Thyroid gland (tissue), 4 donors: ENCODE measurements around the gene EPHA5. TPM values are rescaled to one million over a fixed set of nuclear protein-coding genes. Genes with fewer than 3 reads are reported as not detected.

Experiments
- DNase-seq, 2 donors: peaks; one replicate each; pipeline ENCODE4 v3.0.0-alpha.2; 2019
- H3K27ac ChIP-seq, 3 donors: fragments of 200-600 bp; sonication (generic); 1 replicate in 2 of 3; 2 replicates in 1 of 3; pipeline ENCODE4 v1.5.1; 2016 to 2019; ENCODE audit warnings: mild to moderate bottlenecking in 1 of 3, moderate library complexity in 1 of 3
- H3K27me3 ChIP-seq: fragments of 200-600 bp; sonication (generic); one replicate; pipeline ENCODE4 v1.5.1; 2019
- H3K36me3 ChIP-seq, 2 donors: fragments of 200-600 bp; sonication (generic); one replicate each; pipeline ENCODE4 v1.5.1; 2016 to 2019
- H3K4me1 ChIP-seq, 2 donors: fragments of 200-600 bp; sonication (generic); one replicate each; pipeline ENCODE4 v1.5.1; 2017 to 2019
- H3K4me3 ChIP-seq, 3 donors: fragments of 200-600 bp; sonication (generic); replicated peaks in 1 of 3; 1 replicate in 2 of 3; 2 replicates in 1 of 3; pipeline ENCODE4 v1.5.1; 2016; ENCODE audit warnings: mild to moderate bottlenecking in 1 of 3
- H3K9me3 ChIP-seq: fragments of 200-600 bp; sonication (generic); one replicate; pipeline ENCODE4 v1.5.1; 2017
- POLR2A ChIP-seq, 2 donors: fragments of 450-650 bp; IDR thresholded peaks; one replicate each; pipeline ENCODE4 v1.6.1; 2017; ENCODE audit warnings: antibody characterized with exemption in 2 of 2, mild to moderate bottlenecking in 2 of 2, moderate library complexity in 1 of 2
- WGBS, 2 donors: methylation state at CpG; one replicate each; pipeline ENCODE4 v1.1.5; 2017; 5-methylcytosine and 5-hydroxymethylcytosine counted together
- intact Hi-C: fragments of 100-400 bp; cut with DNase I; formaldehyde crosslinking; loops from one replicate; pipeline ENCODE4 v1.15.1; 2023
- total RNA-seq, 4 donors: library from RNA; depleted of rRNA; stranded (reverse); fragments of >200 nt; gene quantifications; one replicate each; pipeline ENCODE4 v1.2.3, GENCODE V29; 2016
- TF ChIP-seq, protein P1 (sequence below), 6 experiments: fragments of 200-600 bp in 3 of 6; fragments of 450-650 bp in 3 of 6; sonication (generic) in 3 of 6; IDR thresholded peaks; one replicate each; pipeline ENCODE4 v1.5.1; 2016 to 2019; ENCODE audit warnings: antibody characterized with exemption in 6 of 6, mild to moderate bottlenecking in 2 of 6, inconsistent platforms in 1 of 6, moderate library complexity in 1 of 6

EPHA5 gene
- total RNA-seq, 4 donors from 2014 or later = 1.5 to 5.4 (median 4.7) TPM

- Histone ChIP-seq H3K27me3 (no peaks in the 10 kb centered on the region), H3K9me3 (no peaks in the 10 kb centered on the region), H3K36me3 (no peaks in the 10 kb centered on the region), H3K4me3 (no peak overlapping the region), H3K27ac (peak overlapping the region in 1 of 3 donors; percentile 19), H3K4me1 (peaks cover 0 to 9% of the 10 kb centered on the region in 2 donors)
- 51 to 59% methylated on average over 6 of the region's 6 CpGs for WGBS, 2 donors
- intact Hi-C loops = no loop called here
- no peak for DNase-seq
- TF ChIP-seq, protein P1, sequence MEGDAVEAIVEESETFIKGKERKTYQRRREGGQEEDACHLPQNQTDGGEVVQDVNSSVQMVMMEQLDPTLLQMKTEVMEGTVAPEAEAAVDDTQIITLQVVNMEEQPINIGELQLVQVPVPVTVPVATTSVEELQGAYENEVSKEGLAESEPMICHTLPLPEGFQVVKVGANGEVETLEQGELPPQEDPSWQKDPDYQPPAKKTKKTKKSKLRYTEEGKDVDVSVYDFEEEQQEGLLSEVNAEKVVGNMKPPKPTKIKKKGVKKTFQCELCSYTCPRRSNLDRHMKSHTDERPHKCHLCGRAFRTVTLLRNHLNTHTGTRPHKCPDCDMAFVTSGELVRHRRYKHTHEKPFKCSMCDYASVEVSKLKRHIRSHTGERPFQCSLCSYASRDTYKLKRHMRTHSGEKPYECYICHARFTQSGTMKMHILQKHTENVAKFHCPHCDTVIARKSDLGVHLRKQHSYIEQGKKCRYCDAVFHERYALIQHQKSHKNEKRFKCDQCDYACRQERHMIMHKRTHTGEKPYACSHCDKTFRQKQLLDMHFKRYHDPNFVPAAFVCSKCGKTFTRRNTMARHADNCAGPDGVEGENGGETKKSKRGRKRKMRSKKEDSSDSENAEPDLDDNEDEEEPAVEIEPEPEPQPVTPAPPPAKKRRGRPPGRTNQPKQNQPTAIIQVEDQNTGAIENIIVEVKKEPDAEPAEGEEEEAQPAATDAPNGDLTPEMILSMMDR (IDR thresholded peaks at IDR 0.05) = no peak
- no peak for TF ChIP-seq POLR2A (IDR thresholded peaks at IDR 0.05)
These were observed 16.4 kb downstream of the EPHA5 start for GRCh38 chr4:65653740-65654361.

GRCh38 chr4:65651751-65652150 lies 18.5 kb downstream of the EPHA5 start:
- H3K4me1 ChIP-seq = no peaks in the 10 kb centered on the region
- DNase-seq = no peak
- intact Hi-C loops = no loop called here
- no peaks in the 10 kb centered on the region for H3K36me3 ChIP-seq
- H3K27ac ChIP-seq = no peak overlapping the region
- TF ChIP-seq POLR2A (IDR thresholded peaks at IDR 0.05) = no peak
- TF ChIP-seq, protein P1 (IDR thresholded peaks at IDR 0.05) = no peak
- no peak overlapping the region for H3K4me3 ChIP-seq
- whole genome bisulfite sequencing, 2 donors = 79 to 91% methylated on average over 3 of the region's 3 CpGs
- no peaks in the 10 kb centered on the region for H3K27me3 ChIP-seq
- H3K9me3 ChIP-seq = no peaks in the 10 kb centered on the region

DNA sequence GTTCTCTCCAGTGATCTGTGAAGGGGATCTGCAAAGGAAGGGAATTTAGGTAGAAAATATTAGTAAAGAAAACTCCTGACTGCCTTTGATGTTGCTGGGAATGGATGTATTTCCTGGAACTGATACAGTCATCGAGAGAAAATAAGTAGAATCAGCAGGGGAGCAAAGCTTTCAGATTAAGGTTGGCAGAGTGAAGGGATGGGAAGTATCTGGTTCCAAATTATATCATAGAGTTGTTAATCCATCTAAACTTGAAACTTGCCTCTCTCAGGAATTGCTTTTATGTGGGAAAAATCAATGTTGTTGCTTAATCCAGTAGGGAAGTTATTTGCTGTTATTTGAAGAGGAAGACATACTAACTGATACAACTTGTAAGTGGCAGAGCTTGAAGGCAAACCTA lies 19.3 kb downstream of the EPHA5 start:
- no peak for DNase-seq
- no peaks in the 10 kb centered on the region for H3K27me3 ChIP-seq
- H3K4me3 ChIP-seq = no peak overlapping the region
- H3K36me3 ChIP-seq = no peaks in the 10 kb centered on the region
- TF ChIP-seq, protein P1 (IDR thresholded peaks at IDR 0.05) = no peak
- no peak for TF ChIP-seq POLR2A (IDR thresholded peaks at IDR 0.05)
- no peaks in the 10 kb centered on the region for H3K4me1 ChIP-seq
- intact Hi-C loops = no loop called here
- WGBS, 2 donors = 40 to 62% methylated on average over 1 of the region's 1 CpG
- H3K9me3 ChIP-seq = no peaks in the 10 kb centered on the region
- H3K27ac ChIP-seq = no peak overlapping the region

GRCh38 chr4:65646136-65646535 lies 24.2 kb downstream of the EPHA5 start:
- TF ChIP-seq, protein P1 (IDR thresholded peaks at IDR 0.05) = no peak
- TF ChIP-seq POLR2A (IDR thresholded peaks at IDR 0.05) = no peak
- intact Hi-C loops = no loop called here
- Histone ChIP-seq H3K9me3 (no peaks in the 10 kb centered on the region), H3K27ac (no peak overlapping the region), H3K4me1 (no peaks in the 10 kb centered on the region), H3K4me3 (no peak overlapping the region), H3K36me3 (no peaks in the 10 kb centered on the region), H3K27me3 (no peaks in the 10 kb centered on the region)
- DNase-seq = no peak
- WGBS, 2 donors = 93 to 94% methylated on average over 1 of the region's 1 CpG

DNA sequence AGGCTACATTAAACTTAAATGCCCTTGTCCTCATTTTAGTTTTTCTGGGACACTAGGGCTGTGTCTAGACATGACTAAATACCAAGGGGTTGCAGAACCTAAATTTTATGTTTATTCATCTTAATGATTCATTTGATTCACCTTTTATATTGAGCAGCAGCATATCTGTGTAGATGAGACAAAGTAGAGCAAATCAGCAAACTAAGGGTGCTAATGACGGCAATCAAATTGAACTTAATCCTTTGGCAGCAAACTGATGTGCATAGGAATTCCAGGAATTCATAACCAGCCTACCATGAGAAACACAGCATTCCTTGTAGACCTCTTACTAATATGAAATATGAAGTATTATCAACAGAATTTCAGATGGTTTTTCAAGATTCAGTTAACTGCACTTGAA lies 25.1 kb downstream of the EPHA5 start:
- no peak for TF ChIP-seq POLR2A (IDR thresholded peaks at IDR 0.05)
- TF ChIP-seq, protein P1 (IDR thresholded peaks at IDR 0.05) = no peak
- 73 to 75% methylated on average over 1 of the region's 1 CpG for WGBS, 2 donors
- intact Hi-C loops = no loop called here
- no peak overlapping the region for H3K27ac ChIP-seq
- H3K9me3 ChIP-seq = no peaks in the 10 kb centered on the region
- no peak overlapping the region for H3K4me3 ChIP-seq
- no peak for DNase-seq
- no peaks in the 10 kb centered on the region for H3K36me3 ChIP-seq
- no peaks in the 10 kb centered on the region for H3K27me3 ChIP-seq
- no peaks in the 10 kb centered on the region for H3K4me1 ChIP-seq
